NCI-H446 (cell line): Measurements from ENCODE around the gene CCDC63.

Source experiments
- DNase-seq, 2 experiments: peaks; one replicate each; lab custom pipeline; 2025; lab: John Stamatoyannopoulos, UW

CCDC63 gene

DNA sequence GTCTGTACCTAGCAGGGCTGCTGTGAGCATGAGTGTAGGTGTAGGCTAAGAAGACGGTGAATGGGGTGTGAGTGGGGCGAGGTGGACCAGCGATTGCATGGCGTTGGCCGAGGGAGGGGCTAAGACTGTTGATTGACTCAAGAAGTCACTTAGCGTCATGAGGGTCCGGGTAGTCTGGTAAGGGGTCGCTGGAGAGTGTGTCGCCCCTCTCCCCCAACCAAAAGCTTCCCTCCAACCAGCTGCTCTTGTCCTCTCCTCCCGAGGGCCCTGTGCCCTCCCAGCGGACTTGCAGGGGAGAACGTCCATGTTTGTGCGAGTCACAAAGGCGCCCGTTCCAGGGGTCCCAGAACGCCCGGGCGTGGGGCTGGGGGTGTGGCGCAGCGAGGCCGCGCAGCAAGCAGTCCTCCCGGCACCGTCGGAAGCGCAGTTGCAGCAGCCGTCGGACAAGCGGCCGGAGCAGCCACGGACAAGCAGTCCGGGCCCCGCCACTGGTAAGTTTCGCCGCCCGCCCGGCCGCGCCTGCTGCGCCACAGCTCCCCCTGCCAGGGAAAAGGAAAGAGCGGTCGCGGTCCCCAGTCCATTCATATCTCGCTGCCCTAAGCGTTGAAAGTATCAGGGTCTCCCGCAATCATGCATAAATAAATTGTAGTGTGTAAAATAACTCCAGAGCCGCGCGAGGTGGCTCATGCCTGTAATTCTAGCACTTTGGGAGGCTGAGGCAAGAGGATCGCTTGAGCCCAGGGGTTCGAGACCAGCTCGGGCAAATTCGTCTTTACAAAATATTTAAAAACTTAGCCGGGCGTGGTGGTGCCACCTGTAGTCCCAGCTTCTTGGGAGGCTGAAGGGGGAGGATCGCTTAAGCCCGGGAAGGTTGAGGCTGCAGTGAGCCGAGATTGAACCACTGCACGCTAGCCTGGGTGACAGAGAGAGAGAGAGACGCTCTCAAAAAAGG lies at the start of gene CCDC63:
CCDC63 (plus strand) TSS at position 373 of the 952 bp plus-strand sequence. CDS start 5,968 bp downstream, outside the sequence.
- DNase-seq, result no peak

DNA sequence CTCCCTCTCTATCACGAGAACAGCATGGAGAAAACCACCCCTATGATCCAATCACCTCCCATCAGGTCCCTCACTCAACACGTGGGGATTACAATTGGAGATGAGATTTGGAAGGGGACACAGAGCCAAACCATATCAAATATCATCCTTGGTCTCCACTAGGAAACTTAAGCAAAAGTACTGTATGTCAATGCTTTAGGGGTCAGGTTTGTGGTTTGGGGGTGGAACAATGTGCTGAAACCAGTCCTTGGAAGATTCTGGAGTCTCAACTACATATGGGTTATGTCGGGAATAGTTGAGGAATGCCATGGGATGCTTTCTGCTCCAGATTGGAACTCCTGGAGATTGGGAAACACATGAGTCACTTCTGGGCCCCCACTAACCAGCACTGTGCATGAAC lies 48.3 kb upstream of the CCDC63 start:
- no peak for DNase-seq

DNA sequence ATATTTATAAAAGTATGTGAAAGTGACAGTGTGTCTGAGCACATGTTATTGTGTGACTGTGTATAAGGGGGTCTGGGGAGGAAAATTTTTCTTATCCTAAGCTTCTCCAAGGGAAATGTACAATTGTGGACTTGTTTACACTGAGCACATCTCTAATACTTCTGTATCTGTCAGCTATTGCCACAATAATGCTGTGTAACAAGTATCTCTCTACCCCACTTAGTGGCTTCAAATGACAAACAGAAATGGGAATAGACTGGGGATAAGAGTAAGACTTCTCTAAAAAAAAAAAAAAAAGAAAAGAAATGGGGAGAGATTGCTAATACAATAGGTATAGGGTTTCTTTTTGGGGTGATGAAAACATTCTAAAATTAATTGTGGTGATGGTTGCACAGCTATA lies 44.3 kb upstream of the CCDC63 start:
- no peak for DNase-seq

DNA sequence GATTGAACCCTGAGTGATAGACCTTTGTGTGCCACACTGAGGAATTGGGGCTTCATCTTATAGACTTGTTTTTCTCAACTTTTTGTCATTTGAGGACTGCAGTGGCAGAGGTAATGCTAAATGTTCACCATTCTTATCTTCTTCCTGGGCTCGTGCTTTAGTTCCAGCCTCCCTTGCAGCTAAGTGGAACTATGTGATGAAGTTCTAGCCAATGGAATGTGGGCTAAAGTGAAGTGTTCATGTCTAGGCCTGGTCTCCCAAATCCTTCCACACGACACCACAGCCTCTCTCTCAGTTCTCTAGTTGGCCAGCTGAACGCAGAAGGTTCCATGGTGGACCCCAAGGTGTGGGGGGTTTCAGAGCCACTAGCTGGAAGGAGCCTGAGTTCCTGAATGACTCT lies 42.4 kb upstream of the CCDC63 start:
- DNase-seq, result no peak

DNA sequence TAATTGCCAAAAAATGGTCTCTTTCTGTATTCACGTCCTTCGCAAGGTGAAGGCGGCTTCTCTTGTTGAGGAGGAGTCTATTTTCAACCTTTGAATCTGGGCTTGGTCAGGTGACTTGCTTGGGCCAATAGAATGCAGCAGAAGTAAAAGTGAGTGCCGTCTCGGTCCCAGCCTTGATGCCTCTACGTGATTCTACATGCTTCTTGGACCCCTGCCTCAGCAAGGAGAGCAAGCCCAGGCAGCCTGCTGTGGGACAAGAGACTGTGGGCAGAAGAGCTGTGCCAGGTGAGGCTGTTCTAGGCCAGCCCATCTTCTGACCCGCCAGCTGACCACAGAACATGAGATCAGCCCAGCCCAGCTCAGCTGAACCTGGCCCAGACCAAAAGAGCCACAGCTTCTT lies 39.1 kb upstream of the CCDC63 start:
- no peak for DNase-seq

DNA sequence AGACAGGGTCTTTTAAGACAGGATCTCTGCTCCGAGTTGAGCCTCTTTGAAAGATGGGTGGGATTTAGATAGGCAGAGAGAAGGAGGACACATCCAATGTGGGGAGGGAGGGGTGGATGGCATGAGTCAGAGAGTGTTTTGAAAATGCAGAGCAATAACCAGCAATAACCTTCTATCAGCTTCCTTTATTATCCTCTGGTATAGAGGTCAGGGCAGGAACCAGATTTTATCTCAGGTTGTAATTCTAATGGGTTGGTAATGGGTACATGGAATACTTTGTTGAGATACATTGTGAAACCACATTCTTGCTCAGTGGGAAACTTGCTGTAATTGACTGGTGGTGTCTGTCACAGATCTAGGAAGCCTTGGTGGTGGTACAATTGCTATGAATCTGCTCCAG lies 37.6 kb upstream of the CCDC63 start:
- no peak for DNase-seq

DNA sequence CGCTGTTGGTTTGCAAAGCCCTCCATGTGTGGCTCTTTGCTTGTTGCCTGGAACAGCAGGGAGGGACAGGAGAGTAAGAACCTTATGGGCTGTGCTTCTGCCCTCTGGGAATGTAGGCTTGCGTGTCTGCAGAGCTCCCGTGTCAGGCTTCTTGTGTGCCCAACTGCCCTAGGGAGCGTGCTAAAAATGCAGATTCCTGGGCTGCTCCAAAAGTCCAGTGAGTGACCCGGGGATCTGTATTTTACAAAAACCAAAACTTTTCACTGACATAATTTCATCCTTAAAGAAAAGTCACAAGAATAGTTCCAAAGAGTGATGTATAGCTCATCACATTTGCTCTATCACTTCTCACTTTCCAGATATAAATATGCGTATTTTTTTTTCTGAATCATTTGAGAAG lies 34.8 kb upstream of the CCDC63 start:
- no peak for DNase-seq

DNA sequence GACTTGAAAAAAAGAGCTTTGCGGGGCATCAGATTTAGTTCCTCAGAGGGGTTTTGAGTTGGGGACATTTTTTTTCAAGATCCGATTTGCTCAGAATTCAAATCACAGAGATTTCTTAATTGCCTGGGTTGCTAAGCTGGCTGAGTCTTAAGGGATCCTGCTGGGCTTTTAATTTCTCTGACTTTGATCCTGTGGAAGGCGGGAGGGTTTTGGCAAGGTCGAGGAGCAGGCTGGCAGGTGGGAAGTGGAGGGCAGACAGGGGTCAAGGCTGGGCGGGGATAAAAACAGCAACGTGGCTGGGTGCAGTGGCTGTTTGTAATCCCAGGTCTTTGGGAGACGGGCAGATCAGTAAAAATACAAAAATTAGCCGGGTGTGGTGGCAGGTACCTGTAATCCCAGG lies 33.5 kb upstream of the CCDC63 start:
- no peak for DNase-seq

DNA sequence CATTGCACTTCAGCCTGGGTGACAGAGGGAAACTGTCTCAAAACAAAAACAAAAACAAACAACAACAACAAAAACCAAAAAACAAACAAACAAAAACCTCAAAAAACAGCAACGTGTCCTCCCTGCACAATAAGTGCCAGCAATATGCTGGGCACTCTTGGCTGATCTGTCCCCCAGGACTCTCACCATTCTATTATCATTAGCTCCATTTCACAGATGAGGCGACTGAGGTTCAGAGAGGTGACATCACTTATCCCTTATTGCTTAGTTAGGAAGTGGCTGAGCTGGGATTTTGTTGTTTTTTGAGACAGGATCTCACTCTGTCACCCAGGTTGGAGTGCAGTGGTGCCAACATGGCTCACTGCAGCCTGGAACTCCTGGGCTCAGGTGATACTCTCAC lies 33.0 kb upstream of the CCDC63 start:
- DNase-seq, result no peak

DNA sequence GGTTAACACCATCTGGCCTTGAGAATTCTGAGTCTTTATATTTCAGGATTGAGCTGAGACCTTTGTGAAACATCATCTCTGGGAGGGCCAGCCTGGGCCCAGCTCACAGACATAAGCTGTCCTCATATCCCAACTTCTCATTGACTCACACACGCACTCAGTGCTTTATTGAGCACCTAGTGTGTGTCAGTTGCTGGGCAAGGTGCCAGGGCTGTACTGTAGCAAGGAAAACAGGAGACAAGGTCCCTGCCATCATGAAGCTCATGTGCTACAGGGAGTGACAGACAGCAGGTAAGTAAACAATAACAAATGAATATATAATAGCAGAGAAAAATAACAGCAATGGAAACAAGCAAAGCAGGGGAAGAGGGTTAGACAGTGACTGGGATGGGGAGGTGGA lies 30.5 kb upstream of the CCDC63 start:
- no peak for DNase-seq

DNA sequence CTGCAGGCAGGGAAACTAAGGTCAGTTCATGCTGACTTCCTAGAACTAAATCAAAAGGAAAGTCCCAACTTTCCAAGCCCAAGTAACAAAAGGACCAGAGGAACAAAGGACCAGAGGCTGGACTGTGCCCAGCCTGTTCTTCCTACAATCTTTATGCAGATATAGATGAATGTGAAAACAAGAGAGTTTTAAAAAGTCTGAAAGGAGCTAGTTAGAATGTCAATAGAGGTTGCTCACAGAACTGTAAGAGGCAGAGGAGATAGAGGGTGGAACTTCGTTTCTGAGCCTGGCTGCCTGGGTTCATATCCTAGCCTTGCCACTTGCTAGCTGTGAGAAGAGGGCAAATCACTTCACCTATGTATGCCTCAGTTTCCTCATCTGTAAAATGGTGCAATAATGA lies 30.0 kb upstream of the CCDC63 start:
- DNase-seq, result no peak

DNA sequence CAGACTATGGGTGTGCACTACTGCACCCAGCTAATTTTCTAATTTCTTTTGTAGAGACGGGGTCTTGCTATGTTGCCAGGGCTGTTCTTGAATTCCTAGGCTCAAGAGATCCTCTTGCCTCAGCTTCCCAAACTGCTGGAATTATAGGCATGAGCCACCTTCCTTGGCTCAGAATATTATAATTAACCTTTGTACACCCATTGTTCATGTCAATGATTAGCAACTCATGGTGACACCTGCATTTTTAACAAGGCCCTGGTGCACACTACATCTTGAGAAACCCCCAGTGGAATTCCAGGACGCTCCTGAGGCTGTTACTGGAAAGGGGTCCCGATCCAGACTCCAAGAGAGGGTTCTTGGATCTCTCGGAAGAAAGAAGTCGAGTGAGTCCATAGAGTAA lies 28.3 kb upstream of the CCDC63 start:
- no peak for DNase-seq

DNA sequence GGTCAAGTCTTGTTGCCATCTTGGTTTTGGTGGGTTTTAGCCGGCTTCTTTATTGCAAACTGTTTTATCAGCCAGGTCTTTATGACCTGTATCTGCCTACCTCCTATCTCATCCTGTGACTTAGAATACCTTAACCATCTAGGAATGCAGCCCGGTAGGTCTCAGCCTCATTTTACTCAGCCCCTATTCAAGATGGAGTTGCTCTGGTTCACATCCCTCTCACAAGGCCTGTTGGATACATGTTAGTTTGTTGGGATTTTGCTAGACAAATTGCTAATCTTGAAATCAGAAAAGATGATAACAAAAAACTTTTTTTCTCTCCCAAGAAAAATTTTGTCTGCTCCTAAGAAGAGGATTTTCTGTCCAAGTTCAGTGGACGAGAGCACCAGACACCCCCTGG lies 27.6 kb upstream of the CCDC63 start:
- no peak for DNase-seq

DNA sequence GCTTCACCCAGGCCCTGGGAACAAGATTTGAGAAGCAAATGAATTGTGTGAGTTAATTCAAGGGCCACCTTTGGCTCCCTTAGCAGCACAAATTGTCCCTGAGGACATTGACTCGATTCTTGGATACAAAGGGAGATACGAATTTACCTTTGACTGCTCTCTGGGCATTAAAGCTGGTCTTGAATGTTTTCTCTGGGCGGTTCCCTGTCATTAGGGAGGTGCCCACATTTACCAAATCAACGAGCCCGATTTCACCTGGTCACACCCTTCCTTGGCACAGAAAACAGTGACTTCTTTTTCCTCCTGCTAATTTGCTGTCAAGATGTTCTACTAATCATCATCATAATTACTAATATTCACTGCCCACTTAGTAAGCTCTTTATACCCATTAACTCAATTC lies 27.1 kb upstream of the CCDC63 start:
- no peak for DNase-seq

DNA sequence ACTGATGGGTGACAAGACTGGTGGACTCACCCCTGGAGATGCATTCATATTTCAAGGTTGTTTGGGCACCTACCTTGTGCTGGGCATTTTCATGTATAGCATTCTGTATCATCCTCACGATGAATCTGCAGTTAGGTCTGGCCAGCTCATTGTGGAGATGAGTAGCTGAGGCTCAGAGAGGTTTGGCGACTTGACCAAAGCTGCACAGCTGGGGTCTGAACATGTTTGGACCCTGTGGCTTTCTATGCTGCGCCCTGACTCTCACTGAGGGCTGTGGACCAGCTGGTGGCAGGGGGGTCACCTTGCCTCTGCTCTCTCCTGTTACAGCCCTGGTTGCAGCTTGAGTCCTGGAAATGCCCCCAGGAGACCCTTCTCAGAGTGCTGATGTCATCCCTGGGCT lies 24.9 kb upstream of the CCDC63 start:
- no peak for DNase-seq

DNA sequence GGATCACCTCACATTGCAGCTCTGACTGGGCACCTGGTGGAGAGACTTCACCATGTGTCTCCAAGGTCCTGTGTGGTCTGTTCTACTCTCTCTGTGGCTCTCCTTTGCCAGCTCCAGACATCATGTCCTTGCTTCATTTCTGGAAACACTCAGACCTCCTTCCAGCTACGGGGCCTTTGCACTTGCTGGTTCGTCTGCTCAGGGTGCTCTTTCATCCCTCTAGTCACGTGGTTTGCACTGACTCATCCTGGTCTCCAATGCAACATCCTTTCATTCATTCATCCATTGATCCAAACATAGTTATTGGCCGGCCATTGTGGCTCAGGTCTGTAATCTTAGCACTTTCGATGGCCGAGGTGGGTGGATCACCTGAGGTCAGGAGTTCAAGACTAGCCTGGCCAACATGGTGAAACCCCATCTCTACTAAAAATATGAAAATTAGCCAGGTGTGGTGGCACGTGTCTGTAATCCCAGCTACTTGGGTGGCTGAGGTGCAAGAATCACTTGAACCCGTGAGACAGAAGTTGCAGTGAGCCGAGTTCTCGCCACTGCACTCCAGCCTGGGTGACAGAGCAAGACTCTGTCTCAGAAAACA lies 23.9 kb upstream of the CCDC63 start:
- no peak for DNase-seq

DNA sequence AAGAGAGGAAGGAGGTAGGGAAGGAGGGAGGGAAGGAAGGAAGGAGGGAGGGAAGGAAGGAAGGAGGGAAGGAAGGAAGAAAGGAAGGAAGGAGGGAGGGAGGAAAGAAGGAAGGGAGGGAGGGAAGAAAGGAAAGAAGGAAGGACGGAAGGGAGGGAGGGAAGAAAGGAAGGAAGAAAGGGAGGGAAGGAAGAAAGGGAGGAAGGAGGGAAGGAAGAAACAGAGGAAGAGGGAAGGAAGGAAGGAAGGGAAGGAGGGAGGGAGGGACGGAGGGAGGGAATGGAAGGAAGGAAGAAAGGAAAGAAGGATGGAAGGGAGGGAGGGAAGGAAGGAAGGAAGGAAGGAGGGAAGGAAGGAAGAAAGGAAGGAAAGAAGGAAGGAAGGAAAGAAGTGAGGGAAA lies 22.4 kb upstream of the CCDC63 start:
- no peak for DNase-seq

DNA sequence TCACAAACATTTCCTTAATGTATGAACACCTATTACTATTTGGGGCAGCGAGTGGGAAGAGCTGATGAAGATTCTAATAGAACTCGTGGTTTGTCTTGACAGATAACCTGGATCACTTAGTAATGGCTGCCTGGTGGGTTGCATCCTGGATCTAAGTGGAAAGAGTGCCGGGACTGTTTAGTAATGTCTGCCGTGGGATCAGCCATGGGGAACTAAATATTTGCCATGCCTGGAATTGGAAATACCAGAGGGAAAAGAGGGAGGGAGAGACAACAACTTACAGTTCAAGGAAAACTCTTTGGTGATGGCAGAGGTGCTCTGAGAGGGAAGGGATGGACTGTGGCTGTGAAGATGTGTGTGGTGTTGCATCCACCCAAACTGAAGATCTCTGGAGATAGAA lies 21.3 kb upstream of the CCDC63 start:
- no peak for DNase-seq

DNA sequence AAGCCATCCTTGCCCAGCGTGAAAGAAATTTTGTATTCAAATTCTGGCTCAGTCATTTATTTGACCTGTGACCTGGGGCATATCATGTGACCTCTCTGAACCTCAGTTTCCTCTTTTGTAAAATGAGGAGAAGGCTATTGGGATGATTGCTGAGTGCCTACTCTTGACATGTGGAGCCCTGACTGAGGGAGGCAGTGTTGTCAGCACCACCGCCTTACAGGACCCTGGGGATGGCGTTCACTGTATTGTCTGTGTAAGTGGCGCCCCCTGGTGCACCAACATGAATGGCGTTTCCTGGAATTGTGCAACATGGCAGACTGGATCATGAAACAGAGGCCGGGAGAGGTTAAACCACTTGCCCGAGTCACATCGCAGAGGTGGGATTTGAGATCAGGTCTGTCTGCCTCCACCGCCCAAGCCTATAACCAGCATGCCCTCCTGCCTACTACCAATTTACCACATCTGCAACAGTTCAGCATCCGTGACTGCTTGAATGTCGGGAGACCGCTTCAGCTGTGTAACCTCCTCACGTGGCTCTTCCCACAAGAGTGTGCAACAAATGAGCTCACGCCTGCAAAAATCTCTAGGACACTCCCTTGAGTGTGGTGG lies 20.1 kb upstream of the CCDC63 start:
- peak; percentile 71 to 89 for DNase-seq

DNA sequence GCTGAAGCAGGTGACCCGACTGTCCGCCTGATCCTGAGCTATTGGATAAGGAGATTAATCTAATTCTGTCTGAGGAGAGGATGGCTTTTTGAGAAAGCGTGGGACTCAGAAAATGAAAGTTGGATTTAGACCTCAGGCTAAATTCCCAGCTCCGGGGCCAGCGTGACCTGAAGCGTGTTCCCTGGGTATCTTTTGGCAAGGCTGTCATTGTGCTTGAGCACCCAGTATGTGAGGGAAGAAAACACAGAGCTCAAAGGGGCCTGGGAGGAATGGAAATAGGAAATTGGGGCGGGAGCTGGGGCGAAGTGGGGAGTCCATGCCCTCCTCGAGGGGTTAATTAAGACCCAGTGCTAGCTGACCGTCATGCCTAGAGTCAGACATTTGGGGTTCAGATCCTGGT lies 17.5 kb upstream of the CCDC63 start:
- no peak for DNase-seq

DNA sequence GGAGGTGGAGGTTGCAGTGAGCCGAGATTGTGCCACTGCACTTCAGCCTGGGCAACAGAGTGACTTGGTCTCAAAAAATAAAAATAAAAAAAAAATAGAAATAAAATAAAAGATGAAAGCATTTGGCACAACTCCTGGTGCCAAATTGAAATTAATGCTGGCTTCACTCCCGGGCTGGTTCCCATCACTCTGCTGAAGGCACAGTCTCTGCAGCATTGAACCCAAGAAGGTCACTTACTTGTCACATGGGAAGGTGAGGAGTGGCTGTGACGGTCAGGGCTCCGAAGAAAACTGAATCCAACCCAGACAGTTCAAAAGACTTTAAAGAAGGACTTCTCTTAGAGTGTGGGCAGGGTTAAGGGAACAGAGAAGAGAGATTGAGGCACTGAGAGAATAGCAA lies 10.5 kb upstream of the CCDC63 start:
- DNase-seq, result peak in 1 of 2 experiments; percentile 39

DNA sequence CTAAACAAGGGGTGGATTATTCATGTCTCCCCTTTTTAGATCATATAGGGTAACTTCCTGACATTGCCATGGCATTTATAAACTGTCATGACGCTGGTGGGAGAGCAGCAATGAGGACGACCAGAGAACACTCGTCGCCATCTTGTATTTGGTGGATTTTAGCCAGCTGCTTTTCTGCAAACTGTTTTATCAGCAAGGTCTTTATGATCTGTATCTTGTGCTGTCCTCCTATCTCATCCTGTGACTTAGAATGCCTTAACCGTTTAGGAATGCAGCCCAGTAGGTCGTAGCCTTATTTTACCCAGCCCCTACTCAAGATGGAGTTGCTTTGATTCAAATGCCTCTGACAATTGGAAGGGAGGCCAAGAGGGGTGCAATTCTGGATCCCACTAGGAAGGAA lies 5.8 kb upstream of the CCDC63 start:
- DNase-seq, result no peak

DNA sequence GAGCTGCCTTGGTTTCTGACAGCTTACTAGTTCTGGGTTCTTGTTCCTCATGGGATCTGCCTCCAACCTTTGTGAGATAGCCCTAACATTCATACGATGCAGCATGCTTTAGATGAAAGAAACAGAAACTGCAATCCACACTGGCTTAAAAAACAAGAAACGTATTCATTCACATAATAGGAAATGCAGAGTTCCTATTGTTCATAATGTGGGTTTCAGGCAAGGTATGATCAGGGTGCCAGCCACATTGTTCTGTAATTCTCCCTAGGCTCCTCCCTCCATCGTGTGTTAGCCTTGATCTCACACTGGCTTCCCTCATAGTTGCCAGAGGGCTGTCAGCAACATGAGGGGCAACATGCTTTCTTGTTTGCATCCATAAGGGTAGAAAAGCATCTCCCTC lies 2.7 kb upstream of the CCDC63 start:
- no peak for DNase-seq
